Neural progenitor cell (in vitro differentiated cells): ENCODE measurements around the gene PROSER2. TPM values are rescaled to one million over a fixed set of nuclear protein-coding genes. Genes with fewer than 3 reads are reported as not detected.

Experiments used
- DNase-seq: peaks from one replicate; pipeline ENCODE4 v3.0.0-alpha.2; 2016; ENCODE audit warnings: low spot score
- H2AFZ ChIP-seq: fragments of 200-600 bp; sonication (generic); replicated peaks from 2 replicates; pipeline ENCODE4 v1.6.1; 2016; ENCODE audit warnings: antibody characterized with exemption
- H3F3A ChIP-seq: fragments of 200-600 bp; sonication (generic); 2 replicates; pipeline ENCODE4 v1.6.1; 2016; ENCODE audit warnings: antibody characterized with exemption, low read depth
- H3K27ac ChIP-seq: fragments of 200-600 bp; sonication (generic); 2 replicates; pipeline ENCODE4 v1.5.1; 2016; ENCODE audit warnings: mild to moderate bottlenecking
- H3K27me3 ChIP-seq: fragments of 200-600 bp; sonication (generic); 2 replicates; pipeline ENCODE4 v1.6.1; 2016; ENCODE audit warnings: mild to moderate bottlenecking, moderate library complexity
- H3K36me3 ChIP-seq: fragments of 200-600 bp; sonication (generic); 2 replicates; pipeline ENCODE4 v1.5.1; 2016
- H3K4me1 ChIP-seq: fragments of 200-600 bp; sonication (generic); 2 replicates; pipeline ENCODE4 v1.6.1; 2016; ENCODE audit warnings: mixed run types
- H3K4me2 ChIP-seq: fragments of 200-600 bp; sonication (generic); 2 replicates; pipeline ENCODE4 v1.6.1; 2016
- H3K4me3 ChIP-seq: fragments of 200-600 bp; sonication (generic); 2 replicates; pipeline ENCODE4 v1.5.1; 2016
- H3K79me2 ChIP-seq: fragments of 200-600 bp; sonication (generic); 2 replicates; pipeline ENCODE4 v1.6.1; 2016; ENCODE audit warnings: low read depth
- H3K9ac ChIP-seq: fragments of 200-600 bp; sonication (generic); 2 replicates; pipeline ENCODE4 v1.6.1; 2016
- H3K9me3 ChIP-seq: fragments of 200-600 bp; sonication (generic); 2 replicates; pipeline ENCODE4 v1.5.1; 2016; ENCODE audit warnings: low read depth
- H4K20me1 ChIP-seq: fragments of 200-600 bp; sonication (generic); 2 replicates; pipeline ENCODE4 v1.6.1; 2016; ENCODE audit warnings: low read depth
- H3K27ac Mint-ChIP-seq: 3 replicates; pipeline ENCODE4 v1.8.0; 2021; ENCODE audit warnings: mixed read lengths
- H3K27me3 Mint-ChIP-seq: 2 replicates; pipeline ENCODE4 v1.8.0; 2022; ENCODE audit warnings: low read depth, mild to moderate bottlenecking, inconsistent platforms, moderate library complexity, mixed read lengths; ENCODE audit not compliant: insufficient read depth
- H3K36me3 Mint-ChIP-seq: 3 replicates; pipeline ENCODE4 v1.8.0; 2021; ENCODE audit warnings: mixed read lengths
- H3K4me1 Mint-ChIP-seq: 3 replicates; pipeline ENCODE4 v1.8.0; 2021; ENCODE audit warnings: mixed read lengths
- H3K4me3 Mint-ChIP-seq: 3 replicates; pipeline ENCODE4 v1.8.0; 2021; ENCODE audit warnings: mild to moderate bottlenecking, moderate library complexity, mixed read lengths
- H3K9me3 Mint-ChIP-seq: 3 replicates; pipeline ENCODE4 v1.8.0; 2020; ENCODE audit warnings: mixed read lengths
- EZH2 ChIP-seq: fragments of 200-600 bp; sonication (generic); IDR thresholded peaks from 2 replicates; pipeline ENCODE4 v1.6.1; 2017; ENCODE audit warnings: antibody characterized with exemption, mild to moderate bottlenecking, moderate library complexity
- EZH2phosphoT487 ChIP-seq: fragments of 200-600 bp; sonication (generic); IDR thresholded peaks from 2 replicates; pipeline ENCODE4 v1.6.1; 2017; ENCODE audit warnings: antibody characterized with exemption
- total RNA-seq: library from RNA; depleted of rRNA; stranded (reverse); fragments of >200 nt; gene quantifications from 2 replicates; pipeline ENCODE4 v1.2.3, GENCODE V29; 2015; ENCODE audit warnings: low replicate concordance
- TF ChIP-seq, protein P1 (sequence below): fragments of 200-600 bp; sonication (generic); IDR thresholded peaks from 2 replicates; pipeline ENCODE4 v1.5.1; 2017; ENCODE audit warnings: antibody characterized with exemption, mild to moderate bottlenecking

PROSER2 gene
- total RNA-seq, 1 donor from 2014 or later: 2.3 TPM

DNA sequence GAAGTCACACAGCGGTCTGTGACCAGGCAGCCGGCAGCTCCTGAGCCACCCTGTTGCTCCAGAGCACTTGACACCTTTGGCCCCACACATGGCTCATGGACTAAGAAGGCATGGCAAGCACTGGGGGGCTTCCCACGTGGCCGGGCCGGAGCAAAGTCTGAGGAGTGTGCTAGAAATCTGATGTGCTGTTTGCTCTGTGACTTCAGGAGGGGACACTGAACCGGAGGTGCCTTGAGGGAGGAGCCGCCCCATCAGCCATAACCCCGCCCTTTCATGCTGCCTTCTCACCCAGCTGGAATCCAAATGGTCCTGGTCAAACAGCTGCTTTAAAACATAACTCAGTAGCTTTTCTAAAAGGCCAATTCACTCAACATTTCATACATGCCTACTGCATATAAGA, 33.5 kb downstream of the PROSER2 start:
- Histone ChIP-seq H3K4me3 (no peak overlapping the region), H3K9me3 (no peaks in the 10 kb centered on the region), H3K27me3 (no peaks in the 10 kb centered on the region), H3K27ac (no peak overlapping the region), H3K79me2 (no peaks in the 10 kb centered on the region), H3K36me3 (no peaks in the 10 kb centered on the region), H3K4me1 (no peaks in the 10 kb centered on the region), H2AFZ (no peak overlapping the region), H3K4me2 (no peak overlapping the region), H3K9ac (no peak overlapping the region), H3F3A (no peaks in the 10 kb centered on the region), H4K20me1 (no peaks in the 10 kb centered on the region)
- Mint-ChIP-seq H3K4me1 (peaks cover 4% of the 10 kb centered on the region), H3K9me3 (no peaks in the 10 kb centered on the region), H3K27me3 (peaks cover 2% of the 10 kb centered on the region), H3K4me3 (no peak overlapping the region), H3K27ac (no peak overlapping the region), H3K36me3 (peaks cover 2% of the 10 kb centered on the region)
- DNase-seq: no peak
- TF ChIP-seq EZH2 (no peak), EZH2phosphoT487 (no peak)
- TF ChIP-seq, protein P1, sequence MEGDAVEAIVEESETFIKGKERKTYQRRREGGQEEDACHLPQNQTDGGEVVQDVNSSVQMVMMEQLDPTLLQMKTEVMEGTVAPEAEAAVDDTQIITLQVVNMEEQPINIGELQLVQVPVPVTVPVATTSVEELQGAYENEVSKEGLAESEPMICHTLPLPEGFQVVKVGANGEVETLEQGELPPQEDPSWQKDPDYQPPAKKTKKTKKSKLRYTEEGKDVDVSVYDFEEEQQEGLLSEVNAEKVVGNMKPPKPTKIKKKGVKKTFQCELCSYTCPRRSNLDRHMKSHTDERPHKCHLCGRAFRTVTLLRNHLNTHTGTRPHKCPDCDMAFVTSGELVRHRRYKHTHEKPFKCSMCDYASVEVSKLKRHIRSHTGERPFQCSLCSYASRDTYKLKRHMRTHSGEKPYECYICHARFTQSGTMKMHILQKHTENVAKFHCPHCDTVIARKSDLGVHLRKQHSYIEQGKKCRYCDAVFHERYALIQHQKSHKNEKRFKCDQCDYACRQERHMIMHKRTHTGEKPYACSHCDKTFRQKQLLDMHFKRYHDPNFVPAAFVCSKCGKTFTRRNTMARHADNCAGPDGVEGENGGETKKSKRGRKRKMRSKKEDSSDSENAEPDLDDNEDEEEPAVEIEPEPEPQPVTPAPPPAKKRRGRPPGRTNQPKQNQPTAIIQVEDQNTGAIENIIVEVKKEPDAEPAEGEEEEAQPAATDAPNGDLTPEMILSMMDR: no peak

GRCh38 chr10:11858093-11858492, 34.9 kb downstream of the PROSER2 start:
- H3K4me1 Mint-ChIP-seq: peaks cover 5% of the 10 kb centered on the region
- H3K4me2 ChIP-seq: no peak overlapping the region
- H3F3A ChIP-seq: no peaks in the 10 kb centered on the region
- H3K27me3 Mint-ChIP-seq: peaks cover 2% of the 10 kb centered on the region
- TF ChIP-seq EZH2phosphoT487: no peak
- TF ChIP-seq, protein P1: no peak
- TF ChIP-seq EZH2: no peak
- H3K4me1 ChIP-seq: no peaks in the 10 kb centered on the region
- no peak overlapping the region for H2AFZ ChIP-seq
- no peaks in the 10 kb centered on the region for H3K27me3 ChIP-seq
- no peaks in the 10 kb centered on the region for H3K36me3 ChIP-seq
- no peak overlapping the region for H3K4me3 ChIP-seq
- H3K79me2 ChIP-seq: no peaks in the 10 kb centered on the region
- H3K9me3 ChIP-seq: no peaks in the 10 kb centered on the region
- no peak overlapping the region for H3K4me3 Mint-ChIP-seq
- no peaks in the 10 kb centered on the region for H4K20me1 ChIP-seq
- no peak overlapping the region for H3K27ac Mint-ChIP-seq
- H3K9me3 Mint-ChIP-seq: no peaks in the 10 kb centered on the region
- no peaks in the 10 kb centered on the region for H3K36me3 Mint-ChIP-seq
- H3K27ac ChIP-seq: no peak overlapping the region
- H3K9ac ChIP-seq: no peak overlapping the region
- DNase-seq: no peak

DNA sequence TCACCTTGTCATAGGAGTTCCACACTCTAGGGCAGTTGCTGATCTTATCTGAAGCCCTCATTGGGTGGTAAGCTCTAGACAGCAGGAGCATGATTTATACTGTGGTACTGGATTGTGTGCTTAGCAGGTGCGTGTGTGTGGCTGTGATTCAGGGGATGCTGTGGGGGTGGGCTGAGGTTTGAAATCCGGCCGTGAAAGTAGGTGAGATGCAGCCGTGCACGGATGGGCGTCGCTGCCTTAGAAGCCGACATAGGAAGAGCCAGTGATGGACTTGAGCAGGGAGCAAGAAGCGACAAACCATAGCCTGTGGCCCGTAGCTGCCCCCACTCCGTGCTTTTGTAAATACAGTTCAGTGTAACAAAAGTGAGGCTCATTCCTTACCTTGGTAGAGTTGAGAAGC, 38.2 kb downstream of the PROSER2 start:
- Histone ChIP-seq H3K4me2 (no peak overlapping the region), H3K9ac (no peak overlapping the region), H4K20me1 (no peaks in the 10 kb centered on the region), H3K27ac (no peak overlapping the region), H2AFZ (no peak overlapping the region), H3K36me3 (no peaks in the 10 kb centered on the region), H3K79me2 (no peaks in the 10 kb centered on the region), H3K4me3 (no peak overlapping the region), H3K27me3 (no peaks in the 10 kb centered on the region), H3K9me3 (no peaks in the 10 kb centered on the region), H3K4me1 (no peaks in the 10 kb centered on the region), H3F3A (no peaks in the 10 kb centered on the region)
- no peak overlapping the region for H3K4me3 Mint-ChIP-seq
- H3K27ac Mint-ChIP-seq: no peak overlapping the region
- H3K27me3 Mint-ChIP-seq: peaks cover 2% of the 10 kb centered on the region
- peaks cover 5% of the 10 kb centered on the region for H3K4me1 Mint-ChIP-seq
- no peaks in the 10 kb centered on the region for H3K36me3 Mint-ChIP-seq
- no peak for DNase-seq
- no peak for TF ChIP-seq EZH2
- TF ChIP-seq, protein P1: no peak
- TF ChIP-seq EZH2phosphoT487: no peak
- no peaks in the 10 kb centered on the region for H3K9me3 Mint-ChIP-seq
